ENCODE results near the gene ELF1.

DNA sequence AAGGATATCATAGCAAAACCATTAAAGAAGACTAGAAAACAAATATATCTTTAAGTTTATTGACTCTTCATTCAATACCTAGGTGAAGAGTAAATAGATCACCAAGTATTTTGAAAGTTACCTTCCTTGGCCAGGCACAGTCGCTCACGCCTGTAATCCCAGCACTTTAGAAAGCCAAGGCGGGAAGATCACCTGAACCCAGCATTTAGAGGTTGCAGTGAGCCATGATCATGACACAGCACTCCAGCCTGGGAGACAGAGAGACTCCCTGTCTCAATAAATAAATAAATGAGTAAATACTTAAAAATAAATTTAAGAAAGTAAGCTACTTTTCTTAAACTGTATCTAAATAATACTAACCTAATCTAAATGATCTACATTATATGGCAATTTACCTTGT lies 33.3 kb upstream of the ELF1 start:
- no peak for TF ChIP-seq ZNF331 (CRISPR knock-in tag; IDR thresholded peaks at IDR 0.05; ENCODE audit: low read depth)
- TF ChIP-seq, protein P1, sequence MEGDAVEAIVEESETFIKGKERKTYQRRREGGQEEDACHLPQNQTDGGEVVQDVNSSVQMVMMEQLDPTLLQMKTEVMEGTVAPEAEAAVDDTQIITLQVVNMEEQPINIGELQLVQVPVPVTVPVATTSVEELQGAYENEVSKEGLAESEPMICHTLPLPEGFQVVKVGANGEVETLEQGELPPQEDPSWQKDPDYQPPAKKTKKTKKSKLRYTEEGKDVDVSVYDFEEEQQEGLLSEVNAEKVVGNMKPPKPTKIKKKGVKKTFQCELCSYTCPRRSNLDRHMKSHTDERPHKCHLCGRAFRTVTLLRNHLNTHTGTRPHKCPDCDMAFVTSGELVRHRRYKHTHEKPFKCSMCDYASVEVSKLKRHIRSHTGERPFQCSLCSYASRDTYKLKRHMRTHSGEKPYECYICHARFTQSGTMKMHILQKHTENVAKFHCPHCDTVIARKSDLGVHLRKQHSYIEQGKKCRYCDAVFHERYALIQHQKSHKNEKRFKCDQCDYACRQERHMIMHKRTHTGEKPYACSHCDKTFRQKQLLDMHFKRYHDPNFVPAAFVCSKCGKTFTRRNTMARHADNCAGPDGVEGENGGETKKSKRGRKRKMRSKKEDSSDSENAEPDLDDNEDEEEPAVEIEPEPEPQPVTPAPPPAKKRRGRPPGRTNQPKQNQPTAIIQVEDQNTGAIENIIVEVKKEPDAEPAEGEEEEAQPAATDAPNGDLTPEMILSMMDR (conservative IDR thresholded peaks at IDR 0.05; ENCODE audit: low read depth in 2 of 2) = no peak
- TF ChIP-seq, protein P2, sequence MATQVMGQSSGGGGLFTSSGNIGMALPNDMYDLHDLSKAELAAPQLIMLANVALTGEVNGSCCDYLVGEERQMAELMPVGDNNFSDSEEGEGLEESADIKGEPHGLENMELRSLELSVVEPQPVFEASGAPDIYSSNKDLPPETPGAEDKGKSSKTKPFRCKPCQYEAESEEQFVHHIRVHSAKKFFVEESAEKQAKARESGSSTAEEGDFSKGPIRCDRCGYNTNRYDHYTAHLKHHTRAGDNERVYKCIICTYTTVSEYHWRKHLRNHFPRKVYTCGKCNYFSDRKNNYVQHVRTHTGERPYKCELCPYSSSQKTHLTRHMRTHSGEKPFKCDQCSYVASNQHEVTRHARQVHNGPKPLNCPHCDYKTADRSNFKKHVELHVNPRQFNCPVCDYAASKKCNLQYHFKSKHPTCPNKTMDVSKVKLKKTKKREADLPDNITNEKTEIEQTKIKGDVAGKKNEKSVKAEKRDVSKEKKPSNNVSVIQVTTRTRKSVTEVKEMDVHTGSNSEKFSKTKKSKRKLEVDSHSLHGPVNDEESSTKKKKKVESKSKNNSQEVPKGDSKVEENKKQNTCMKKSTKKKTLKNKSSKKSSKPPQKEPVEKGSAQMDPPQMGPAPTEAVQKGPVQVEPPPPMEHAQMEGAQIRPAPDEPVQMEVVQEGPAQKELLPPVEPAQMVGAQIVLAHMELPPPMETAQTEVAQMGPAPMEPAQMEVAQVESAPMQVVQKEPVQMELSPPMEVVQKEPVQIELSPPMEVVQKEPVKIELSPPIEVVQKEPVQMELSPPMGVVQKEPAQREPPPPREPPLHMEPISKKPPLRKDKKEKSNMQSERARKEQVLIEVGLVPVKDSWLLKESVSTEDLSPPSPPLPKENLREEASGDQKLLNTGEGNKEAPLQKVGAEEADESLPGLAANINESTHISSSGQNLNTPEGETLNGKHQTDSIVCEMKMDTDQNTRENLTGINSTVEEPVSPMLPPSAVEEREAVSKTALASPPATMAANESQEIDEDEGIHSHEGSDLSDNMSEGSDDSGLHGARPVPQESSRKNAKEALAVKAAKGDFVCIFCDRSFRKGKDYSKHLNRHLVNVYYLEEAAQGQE (IDR thresholded peaks at IDR 0.05; ENCODE audit: unreplicated experiment) = no peak
- TF ChIP-seq POLR2AphosphoS5 (IDR thresholded peaks at IDR 0.05; ENCODE audit: low read depth) = no peak
- TF ChIP-seq EZH2 (IDR thresholded peaks at IDR 0.05; ENCODE audit: low read depth, unreplicated experiment) = no peak
- TF ChIP-seq ZNF114 (CRISPR knock-in tag; IDR thresholded peaks at IDR 0.05) = no peak
- TF ChIP-seq JUNB (IDR thresholded peaks at IDR 0.05; ENCODE audit: unreplicated experiment) = no peak
